Measurements from ENCODE around the gene SMARCB1.

Gene SMARCB1

DNA sequence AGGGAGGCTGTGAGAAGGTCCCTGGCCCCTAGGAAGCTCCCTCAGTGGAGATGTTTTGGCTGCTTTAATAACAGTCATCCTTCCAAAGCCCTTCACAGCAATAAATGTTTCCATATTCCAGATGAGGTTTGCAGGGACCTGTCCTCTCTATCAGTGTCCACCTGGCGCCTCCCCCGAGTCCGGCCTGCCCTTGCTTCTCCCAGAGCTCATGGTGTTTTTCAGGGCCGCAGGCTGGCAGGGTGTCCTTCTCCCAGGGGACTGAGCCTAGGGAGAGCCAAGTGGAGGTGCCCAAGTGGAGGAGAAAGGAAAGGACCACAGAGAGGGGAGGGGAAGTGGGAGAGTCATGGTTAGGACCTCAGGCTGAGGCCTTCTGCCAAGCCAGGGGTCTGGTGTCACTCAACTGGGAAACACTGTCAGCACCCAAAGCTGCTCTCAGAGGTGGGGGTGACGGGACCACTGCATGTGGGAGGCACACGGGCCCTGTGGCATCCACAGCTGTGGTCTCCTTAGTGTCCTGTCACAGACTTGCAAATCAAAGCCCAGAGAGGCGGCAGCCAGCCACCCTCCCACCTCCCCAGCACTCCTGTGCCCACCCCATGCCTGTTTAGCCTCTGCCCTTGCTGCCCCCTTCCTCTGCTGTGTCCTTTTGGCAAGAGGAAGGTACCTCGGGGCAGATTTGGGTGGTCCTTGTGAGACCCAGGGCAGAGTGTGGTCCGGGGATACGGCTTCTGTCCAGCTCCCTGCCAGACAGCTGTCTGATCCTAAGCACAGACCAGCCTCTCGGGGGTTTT is 45.7 kb downstream of the SMARCB1 start:
- Histone ChIP-seq H2BK120ac (ENCODE audit: low read depth, low read length) (no peak overlapping the region), H2BK12ac (ENCODE audit: low read length in 2 of 2) (no peak overlapping the region), H2BK15ac (ENCODE audit: low read depth, poor library complexity, severe bottlenecking) (no peak overlapping the region), H3K14ac (ENCODE audit: low read length in 2 of 2) (no peak overlapping the region), H2BK5ac (ENCODE audit: low read depth, low read length, poor library complexity, severe bottlenecking) (no peak overlapping the region), H3K4me1 (ENCODE audit: control insufficient read depth, insufficient read depth, low read depth, low read length) (peaks cover 8% of the 10 kb centered on the region), H3K9ac (ENCODE audit: low read length) (no peak overlapping the region), H3K18ac (ENCODE audit: low read depth in 1 of 2, low read length in 2 of 2) (no peak overlapping the region), H2AFZ (ENCODE audit: low read depth, low read length) (no peak overlapping the region), H3K27ac (ENCODE audit: low read length, poor library complexity, severe bottlenecking) (no peak overlapping the region), H4K91ac (ENCODE audit: low read length) (no peak overlapping the region), H3K4me3 (ENCODE audit: insufficient read depth in 1 of 2, low read depth in 1 of 2, low read length in 2 of 2) (no peak overlapping the region), H2AK5ac (ENCODE audit: low read length, severe bottlenecking) (no peak overlapping the region), H3K23ac (ENCODE audit: low read length in 2 of 2) (no peak overlapping the region), H3K79me1 (replicated peaks; ENCODE audit: low read length, poor library complexity, severe bottlenecking) (peaks cover 43% of the 10 kb centered on the region), H3K36me3 (ENCODE audit: control insufficient read depth in 1 of 2, insufficient read depth in 2 of 2, low read depth in 1 of 2, low read length in 2 of 2) (peaks cover 65 to 84% of the 10 kb centered on the region in 2 experiments), H3K4me2 (ENCODE audit: low read length, poor library complexity, severe bottlenecking) (no peak overlapping the region), H3K4ac (ENCODE audit: low read depth in 1 of 2, low read length in 2 of 2) (peak overlapping the region in 1 of 2 experiments; percentile 13), H4K8ac (ENCODE audit: low read length) (no peak overlapping the region), H3K27me3 (ENCODE audit: control insufficient read depth in 1 of 2, insufficient read depth in 1 of 2, low read length in 2 of 2) (no peaks in the 10 kb centered on the region), H3K9me3 (ENCODE audit: control insufficient read depth, low read length) (no peaks in the 10 kb centered on the region)
- 83% methylated on average over 11 of the region's 11 CpGs for WGBS
- no peak for DNase-seq

DNA sequence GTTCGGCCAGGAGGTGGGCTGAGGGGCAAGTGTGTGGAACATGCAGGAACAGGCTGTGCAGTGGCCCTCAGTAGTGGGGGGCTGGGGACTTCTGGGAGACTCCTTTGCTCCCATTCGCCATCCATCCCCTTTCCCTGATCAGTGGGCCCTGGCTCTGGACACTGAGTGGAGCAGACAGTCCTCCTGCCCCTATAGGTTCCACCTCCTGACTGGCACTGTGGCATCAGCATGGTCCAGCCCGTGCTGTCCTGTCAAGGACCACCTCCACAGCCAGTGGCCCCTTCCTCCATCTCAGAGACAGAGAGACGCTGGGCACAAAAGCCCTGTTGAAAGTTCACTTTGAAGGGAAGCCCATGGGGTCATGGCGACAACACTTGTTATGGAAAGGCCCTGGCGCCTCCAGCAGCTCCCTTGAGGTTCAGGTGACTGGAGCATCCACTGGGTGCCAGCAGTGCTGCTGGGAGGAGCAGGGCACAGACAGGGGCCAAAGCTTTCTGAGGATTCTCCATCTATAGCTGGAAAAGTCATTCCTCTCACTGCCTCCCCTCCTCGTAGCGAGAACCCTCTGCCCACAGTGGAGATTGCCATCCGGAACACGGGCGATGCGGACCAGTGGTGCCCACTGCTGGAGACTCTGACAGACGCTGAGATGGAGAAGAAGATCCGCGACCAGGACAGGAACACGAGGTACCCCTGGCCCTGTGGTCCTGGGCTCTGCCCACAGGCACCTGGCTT is 46.4 kb downstream of the SMARCB1 start:
- Histone ChIP-seq H2BK5ac (ENCODE audit: low read depth, low read length, poor library complexity, severe bottlenecking) (no peak overlapping the region), H2BK120ac (ENCODE audit: low read depth, low read length) (no peak overlapping the region), H3K4me2 (ENCODE audit: low read length, poor library complexity, severe bottlenecking) (no peak overlapping the region), H3K9ac (ENCODE audit: low read length) (no peak overlapping the region), H3K18ac (ENCODE audit: low read depth in 1 of 2, low read length in 2 of 2) (no peak overlapping the region), H3K27ac (ENCODE audit: low read length, poor library complexity, severe bottlenecking) (no peak overlapping the region), H3K79me1 (replicated peaks; ENCODE audit: low read length, poor library complexity, severe bottlenecking) (peaks cover 40% of the 10 kb centered on the region), H3K4me1 (ENCODE audit: control insufficient read depth, insufficient read depth, low read depth, low read length) (peaks cover 7% of the 10 kb centered on the region), H4K8ac (ENCODE audit: low read length) (no peak overlapping the region), H3K23ac (ENCODE audit: low read length in 2 of 2) (no peak overlapping the region), H2AFZ (ENCODE audit: low read depth, low read length) (no peak overlapping the region), H2BK15ac (ENCODE audit: low read depth, poor library complexity, severe bottlenecking) (no peak overlapping the region), H3K14ac (ENCODE audit: low read length in 2 of 2) (no peak overlapping the region), H3K4ac (ENCODE audit: low read depth in 1 of 2, low read length in 2 of 2) (peak overlapping the region in 1 of 2 experiments; percentile 13), H3K4me3 (ENCODE audit: insufficient read depth in 1 of 2, low read depth in 1 of 2, low read length in 2 of 2) (no peak overlapping the region), H4K91ac (ENCODE audit: low read length) (no peak overlapping the region), H3K36me3 (ENCODE audit: control insufficient read depth in 1 of 2, insufficient read depth in 2 of 2, low read depth in 1 of 2, low read length in 2 of 2) (peaks cover 66 to 85% of the 10 kb centered on the region in 2 experiments), H2BK12ac (ENCODE audit: low read length in 2 of 2) (no peak overlapping the region), H2AK5ac (ENCODE audit: low read length, severe bottlenecking) (no peak overlapping the region), H3K27me3 (ENCODE audit: control insufficient read depth in 1 of 2, insufficient read depth in 1 of 2, low read length in 2 of 2) (no peaks in the 10 kb centered on the region), H3K9me3 (ENCODE audit: control insufficient read depth, low read length) (no peaks in the 10 kb centered on the region)
- 93% methylated on average over 16 of the region's 16 CpGs for WGBS
- no peak for DNase-seq

DNA sequence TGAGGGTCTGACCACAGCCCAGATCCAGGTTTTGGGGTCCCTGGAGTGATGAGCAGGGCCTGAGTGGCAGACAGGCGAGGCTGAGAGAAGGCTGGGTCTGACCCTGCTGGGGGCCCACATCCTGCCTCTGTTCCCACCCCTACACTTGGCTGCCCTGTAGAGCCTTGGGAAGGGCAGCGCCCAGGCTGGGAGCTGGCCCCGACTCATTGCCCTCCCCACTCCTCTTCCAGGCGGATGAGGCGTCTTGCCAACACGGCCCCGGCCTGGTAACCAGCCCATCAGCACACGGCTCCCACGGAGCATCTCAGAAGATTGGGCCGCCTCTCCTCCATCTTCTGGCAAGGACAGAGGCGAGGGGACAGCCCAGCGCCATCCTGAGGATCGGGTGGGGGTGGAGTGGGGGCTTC is 47.1 kb downstream of the SMARCB1 start:
- no peak overlapping the region for H3K9ac ChIP-seq (ENCODE audit: low read length)
- WGBS = 92% methylated on average over 11 of the region's 13 CpGs
- no peak overlapping the region for H2AFZ ChIP-seq (ENCODE audit: low read depth, low read length)
- H3K4me1 ChIP-seq (ENCODE audit: control insufficient read depth, insufficient read depth, low read depth, low read length) = peaks cover 15% of the 10 kb centered on the region
- H3K14ac ChIP-seq (ENCODE audit: low read length in 2 of 2) = no peak overlapping the region
- peaks cover 59 to 79% of the 10 kb centered on the region in 2 experiments for H3K36me3 ChIP-seq (ENCODE audit: control insufficient read depth in 1 of 2, insufficient read depth in 2 of 2, low read depth in 1 of 2, low read length in 2 of 2)
- no peak overlapping the region for H2BK15ac ChIP-seq (ENCODE audit: low read depth, poor library complexity, severe bottlenecking)
- no peak overlapping the region for H3K23ac ChIP-seq (ENCODE audit: low read length in 2 of 2)
- H3K27ac ChIP-seq (ENCODE audit: low read length, poor library complexity, severe bottlenecking) = no peak overlapping the region
- no peak overlapping the region for H2BK120ac ChIP-seq (ENCODE audit: low read depth, low read length)
- no peak overlapping the region for H3K4me3 ChIP-seq (ENCODE audit: insufficient read depth in 1 of 2, low read depth in 1 of 2, low read length in 2 of 2)
- H3K79me1 ChIP-seq (replicated peaks; ENCODE audit: low read length, poor library complexity, severe bottlenecking) = peaks cover 37% of the 10 kb centered on the region
- DNase-seq = no peak
- no peak overlapping the region for H2AK5ac ChIP-seq (ENCODE audit: low read length, severe bottlenecking)
- no peak overlapping the region for H3K4me2 ChIP-seq (ENCODE audit: low read length, poor library complexity, severe bottlenecking)
- H3K9me3 ChIP-seq (ENCODE audit: control insufficient read depth, low read length) = no peaks in the 10 kb centered on the region
- H4K8ac ChIP-seq (ENCODE audit: low read length) = no peak overlapping the region
- H3K4ac ChIP-seq (ENCODE audit: low read depth in 1 of 2, low read length in 2 of 2) = no peak overlapping the region
- no peak overlapping the region for H3K18ac ChIP-seq (ENCODE audit: low read depth in 1 of 2, low read length in 2 of 2)
- no peak overlapping the region for H4K91ac ChIP-seq (ENCODE audit: low read length)
- H2BK5ac ChIP-seq (ENCODE audit: low read depth, low read length, poor library complexity, severe bottlenecking) = no peak overlapping the region
- no peaks in the 10 kb centered on the region for H3K27me3 ChIP-seq (ENCODE audit: control insufficient read depth in 1 of 2, insufficient read depth in 1 of 2, low read length in 2 of 2)
- no peak overlapping the region for H2BK12ac ChIP-seq (ENCODE audit: low read length in 2 of 2)

DNA sequence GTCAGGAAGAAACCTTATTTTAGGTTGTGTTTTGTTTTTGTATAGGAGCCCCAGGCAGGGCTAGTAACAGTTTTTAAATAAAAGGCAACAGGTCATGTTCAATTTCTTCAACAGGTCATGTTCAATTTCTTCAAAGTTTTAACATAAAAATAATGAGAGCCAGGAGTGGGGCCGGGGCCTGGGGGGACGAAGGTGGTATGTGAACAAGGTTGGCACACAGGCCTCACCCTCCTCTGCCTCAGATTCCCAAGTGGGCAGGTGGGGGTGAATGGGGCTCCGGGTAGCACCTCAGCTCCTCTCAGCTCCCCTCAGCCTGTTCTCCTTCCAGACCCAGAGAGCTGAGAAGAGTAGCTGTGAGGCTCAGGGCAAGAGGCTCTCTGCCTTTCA is 47.6 kb downstream of the SMARCB1 start:
- Histone ChIP-seq H2BK5ac (ENCODE audit: low read depth, low read length, poor library complexity, severe bottlenecking) (no peak overlapping the region), H2AK5ac (ENCODE audit: low read length, severe bottlenecking) (no peak overlapping the region), H3K18ac (ENCODE audit: low read depth in 1 of 2, low read length in 2 of 2) (no peak overlapping the region), H3K9ac (ENCODE audit: low read length) (no peak overlapping the region), H3K4ac (ENCODE audit: low read depth in 1 of 2, low read length in 2 of 2) (no peak overlapping the region), H3K79me1 (replicated peaks; ENCODE audit: low read length, poor library complexity, severe bottlenecking) (peaks cover 33% of the 10 kb centered on the region), H2AFZ (ENCODE audit: low read depth, low read length) (no peak overlapping the region), H2BK12ac (ENCODE audit: low read length in 2 of 2) (no peak overlapping the region), H2BK120ac (ENCODE audit: low read depth, low read length) (no peak overlapping the region), H3K27me3 (ENCODE audit: control insufficient read depth in 1 of 2, insufficient read depth in 1 of 2, low read length in 2 of 2) (no peaks in the 10 kb centered on the region), H3K36me3 (ENCODE audit: control insufficient read depth in 1 of 2, insufficient read depth in 2 of 2, low read depth in 1 of 2, low read length in 2 of 2) (peaks cover 55 to 74% of the 10 kb centered on the region in 2 experiments), H4K8ac (ENCODE audit: low read length) (no peak overlapping the region), H3K9me3 (ENCODE audit: control insufficient read depth, low read length) (no peaks in the 10 kb centered on the region), H3K14ac (ENCODE audit: low read length in 2 of 2) (no peak overlapping the region), H3K23ac (ENCODE audit: low read length in 2 of 2) (no peak overlapping the region), H3K4me1 (ENCODE audit: control insufficient read depth, insufficient read depth, low read depth, low read length) (peaks cover 16% of the 10 kb centered on the region), H2BK15ac (ENCODE audit: low read depth, poor library complexity, severe bottlenecking) (no peak overlapping the region), H4K91ac (ENCODE audit: low read length) (no peak overlapping the region), H3K27ac (ENCODE audit: low read length, poor library complexity, severe bottlenecking) (no peak overlapping the region), H3K4me2 (ENCODE audit: low read length, poor library complexity, severe bottlenecking) (no peak overlapping the region), H3K4me3 (ENCODE audit: insufficient read depth in 1 of 2, low read depth in 1 of 2, low read length in 2 of 2) (no peak overlapping the region)
- DNase-seq = no peak
- WGBS = 100% methylated on average over 1 of the region's 3 CpGs

All from mesenchymal stem cell (in vitro differentiated cells and primary cell).